Aorta (tissue), 5 donors: ENCODE results near the gene GBX1. TPM values are rescaled to one million over a fixed set of nuclear protein-coding genes. Genes with fewer than 3 reads are reported as not detected.
A peak's percentile ranks its signal among the peaks of the same experiment; 100 is the strongest.

ENCODE experiments used
- ATAC-seq: fragments of 200-7000 bp; cut with Tn5 transposase; one replicate; pipeline ENCODE4 v1.9.1; 2022; ENCODE audit warnings: moderate library complexity; ENCODE audit not compliant: low FRiP score
- DNase-seq, 2 donors: peaks; one replicate each; pipeline ENCODE4 v3.0.0-alpha.2; 2020
- H3K27ac ChIP-seq, 2 donors: one replicate each; pipeline ENCODE4 v1.5.1; 2013; ENCODE audit warnings: low read length in 2 of 2, mild to moderate bottlenecking in 2 of 2, moderate library complexity in 2 of 2, control low read depth in 1 of 2, inconsistent platforms in 1 of 2, low read depth in 1 of 2
- H3K27me3 ChIP-seq, 2 donors: one replicate each; pipeline ENCODE4 v1.6.1; 2013; ENCODE audit warnings: control low read depth in 1 of 2, low read length in 1 of 2, mild to moderate bottlenecking in 1 of 2, moderate library complexity in 1 of 2; ENCODE audit not compliant: insufficient read depth in 2 of 2, control insufficient read depth in 1 of 2
- H3K36me3 ChIP-seq, 2 donors: one replicate each; pipeline ENCODE4 v1.6.1; 2013; ENCODE audit warnings: control low read depth in 1 of 2, low read length in 1 of 2, mild to moderate bottlenecking in 1 of 2; ENCODE audit not compliant: insufficient read depth in 2 of 2, control insufficient read depth in 1 of 2
- H3K4me1 ChIP-seq, 2 donors: one replicate each; pipeline ENCODE4 v1.6.1; 2013; ENCODE audit warnings: low read length in 2 of 2, control low read depth in 1 of 2, mild to moderate bottlenecking in 1 of 2, moderate library complexity in 1 of 2; ENCODE audit not compliant: insufficient read depth in 2 of 2, control insufficient read depth in 1 of 2
- H3K4me3 ChIP-seq, 2 donors: one replicate each; pipeline ENCODE4 v1.5.1; 2013; ENCODE audit warnings: low read length in 2 of 2, control low read depth in 1 of 2, mild to moderate bottlenecking in 1 of 2
- H3K9me3 ChIP-seq: one replicate; pipeline ENCODE4 v1.6.1; 2013; ENCODE audit warnings: mild to moderate bottlenecking, low read length; ENCODE audit not compliant: control insufficient read depth
- WGBS, 2 donors: extraction: QIAGEN DNeasy Blood & Tissue Kit; methylation state at CpG; one replicate each; pipeline ENCODE4 v1.1.7; 2013; 5-methylcytosine and 5-hydroxymethylcytosine counted together
- intact Hi-C, 2 donors: fragments of 100-400 bp; cut with DNase I; formaldehyde crosslinking; loops; one replicate each; pipeline versions ENCODE4 v1.14.2 to v1.15.0; 2022
- polyA plus RNA-seq, 2 donors: library from polyadenylated mRNA; stranded (reverse); fragments of 200-250 nt; gene quantifications; one replicate each; pipeline ENCODE4 v1.2.3, GENCODE V29; 2013
- total RNA-seq, 2 donors: library from RNA; stranded (reverse); fragmentation: NEBNext Ultra II Directional; extraction: Animal tissue kit (Norgen Biotek cat#: 25700); gene quantifications; one replicate each; pipeline ENCODE4 v1.2.1, GENCODE V29; 2021
- donor health status: healthy with polysubstance abuse.
- donor health status: Bipolar disorder and iron deficiency.
- donor health status: DM: no; HTN: no; CAD: no.
- donor health status: DM: no; HTN: no; CAD: no.
- donor health status: DM: yes; HTN: yes; CAD: no.

Gene GBX1
- total and polyA plus RNA-seq, 4 donors, result not detected

GRCh38 chr7:151177310-151177709, 9.8 kb upstream of the GBX1 start:
- Histone ChIP-seq H3K27ac (no peak overlapping the region), H3K36me3 (no peaks in the 10 kb centered on the region), H3K27me3 (no peaks in the 10 kb centered on the region), H3K4me1 (no peaks in the 10 kb centered on the region), H3K4me3 (no peak overlapping the region), H3K9me3 (no peaks in the 10 kb centered on the region)
- intact Hi-C loops, result no loop called here
- ATAC-seq (no peak), DNase-seq (peak in 1 of 2 donors; percentile 46)
- WGBS, 2 donors, result 89 to 95% methylated on average over 1 of the region's 1 CpG

- H3K27ac ChIP-seq, result no peak overlapping the region
- no peak overlapping the region for H3K4me3 ChIP-seq
- no peaks in the 10 kb centered on the region for H3K4me1 ChIP-seq
- intact Hi-C loops, result no loop called here
- no peaks in the 10 kb centered on the region for H3K27me3 ChIP-seq
- WGBS, 2 donors, result 90 to 91% methylated on average over 9 of the region's 9 CpGs
- DNase-seq, result no peak
- no peaks in the 10 kb centered on the region for H3K9me3 ChIP-seq
- H3K36me3 ChIP-seq, result no peaks in the 10 kb centered on the region
- no peak for ATAC-seq
Measured at GRCh38 chr7:151176401-151176800, 8.9 kb upstream of the GBX1 start.

- DNase-seq (peak in 1 of 2 donors; percentile 74), ATAC-seq (no peak)
- Histone ChIP-seq H3K9me3 (no peaks in the 10 kb centered on the region), H3K27ac (no peak overlapping the region), H3K4me1 (no peaks in the 10 kb centered on the region), H3K27me3 (no peaks in the 10 kb centered on the region), H3K4me3 (no peak overlapping the region), H3K36me3 (no peaks in the 10 kb centered on the region)
- 74 to 76% methylated on average over 23 of the region's 23 CpGs for WGBS, 2 donors
- intact Hi-C loops, result no loop called here
Measured at GRCh38 chr7:151175793-151176311, 8.4 kb upstream of the GBX1 start.

- H3K4me3 ChIP-seq, result no peak overlapping the region
- 80 to 82% methylated on average over 16 of the region's 16 CpGs for WGBS, 2 donors
- H3K27ac ChIP-seq, result no peak overlapping the region
- intact Hi-C loops, result no loop called here
- DNase-seq (no peak), ATAC-seq (no peak)
- no peaks in the 10 kb centered on the region for H3K27me3 ChIP-seq
- H3K9me3 ChIP-seq, result no peaks in the 10 kb centered on the region
- no peaks in the 10 kb centered on the region for H3K4me1 ChIP-seq
- H3K36me3 ChIP-seq, result no peaks in the 10 kb centered on the region
Measured at GRCh38 chr7:151175047-151175792, 7.7 kb upstream of the GBX1 start.

- no peaks in the 10 kb centered on the region for H3K4me1 ChIP-seq
- H3K36me3 ChIP-seq, result no peaks in the 10 kb centered on the region
- peak in 1 of 2 donors; percentile 80 for DNase-seq
- intact Hi-C loops, result loop anchor here in 1 of 2 donors (5.0 kb wide), 1 partner anchor 52 kb away; no protein-coding TSS in a partner anchor
- no peak overlapping the region for H3K27ac ChIP-seq
- no peak overlapping the region for H3K4me3 ChIP-seq
- no peaks in the 10 kb centered on the region for H3K9me3 ChIP-seq
- no peak for ATAC-seq
- WGBS, 2 donors, result 50 to 54% methylated on average over 70 to 77 of the region's 77 CpGs
- no peaks in the 10 kb centered on the region for H3K27me3 ChIP-seq
Measured at GRCh38 chr7:151174246-151175046, 7.0 kb upstream of the GBX1 start.

GRCh38 chr7:151173386-151174245, 6.1 kb upstream of the GBX1 start:
- no peak overlapping the region for H3K4me3 ChIP-seq
- ATAC-seq (no peak), DNase-seq (no peak)
- H3K9me3 ChIP-seq, result no peaks in the 10 kb centered on the region
- WGBS, 2 donors, result 84 to 85% methylated on average over 43 of the region's 43 CpGs
- intact Hi-C loops, result loop anchor here in 1 of 2 donors (5.0 kb wide), 1 partner anchor 51 kb away; no protein-coding TSS in a partner anchor
- no peaks in the 10 kb centered on the region for H3K27me3 ChIP-seq
- no peaks in the 10 kb centered on the region for H3K4me1 ChIP-seq
- H3K36me3 ChIP-seq, result no peaks in the 10 kb centered on the region
- no peak overlapping the region for H3K27ac ChIP-seq

GRCh38 chr7:151172273-151173141, 5.0 kb upstream of the GBX1 start:
- DNase-seq (peak; percentile 79 to 93), ATAC-seq (peak; percentile 92)
- H3K27me3 ChIP-seq, result no peaks in the 10 kb centered on the region
- no peak overlapping the region for H3K27ac ChIP-seq
- intact Hi-C loops, result loop anchor here (1.0 to 5.0 kb wide), 2 partner anchors 47 to 50 kb away; no protein-coding TSS in a partner anchor
- H3K9me3 ChIP-seq, result no peaks in the 10 kb centered on the region
- H3K36me3 ChIP-seq, result no peaks in the 10 kb centered on the region
- H3K4me1 ChIP-seq, result no peaks in the 10 kb centered on the region
- H3K4me3 ChIP-seq, result no peak overlapping the region
- WGBS, 2 donors, result 21 to 22% methylated on average over 42 of the region's 42 CpGs
